IMR-90 (cell line): Measurements from ENCODE around the gene CD300C.

Experiments
- BHLHE40 ChIP-seq: fragments of 150-350 bp; IDR thresholded peaks from 2 replicates; pipeline ENCODE4 v1.6.1; 2016; ENCODE audit warnings: mild to moderate bottlenecking, low read depth, low read length
- CEBPB ChIP-seq: IDR thresholded peaks from 2 replicates; pipeline ENCODE4 v1.6.1; 2012; ENCODE audit warnings: low read depth, low read length, improper control_type of control experiment
- CHD1 ChIP-seq: IDR thresholded peaks from 2 replicates; pipeline ENCODE4 v1.6.1; 2012; ENCODE audit warnings: low read depth, low read length, improper control_type of control experiment
- CTCF ChIP-seq: conservative IDR thresholded peaks from 2 replicates; pipeline ENCODE4 v1.5.1; 2012; ENCODE audit warnings: mild to moderate bottlenecking, low read depth, low read length, improper control_type of control experiment
- FOS ChIP-seq: fragments of 150-350 bp; IDR thresholded peaks from 2 replicates; pipeline ENCODE4 v1.6.1; 2016; ENCODE audit warnings: low read depth, low read length
- MAFK ChIP-seq: IDR thresholded peaks from 2 replicates; pipeline ENCODE4 v1.6.1; 2012; ENCODE audit warnings: low read depth, low read length, improper control_type of control experiment
- MAZ ChIP-seq: IDR thresholded peaks from 2 replicates; pipeline ENCODE4 v1.6.1; 2012; ENCODE audit warnings: low read depth, mild to moderate bottlenecking, low read length, improper control_type of control experiment, moderate library complexity, borderline replicate concordance
- MXI1 ChIP-seq: IDR thresholded peaks from 2 replicates; pipeline ENCODE4 v1.6.1; 2012; ENCODE audit warnings: low read depth, mild to moderate bottlenecking, low read length, moderate library complexity, borderline replicate concordance
- POLR2A ChIP-seq: IDR thresholded peaks from 2 replicates; pipeline ENCODE4 v1.6.1; 2012; ENCODE audit warnings: mild to moderate bottlenecking, low read depth, low read length
- RAD21 ChIP-seq: IDR thresholded peaks from 2 replicates; pipeline ENCODE4 v1.6.1; 2012; ENCODE audit warnings: low read length, improper control_type of control experiment
- RCOR1 ChIP-seq: IDR thresholded peaks from 2 replicates; pipeline ENCODE4 v1.6.1; 2012; ENCODE audit warnings: mild to moderate bottlenecking, low read length, improper control_type of control experiment; ENCODE audit not compliant: insufficient replicate concordance
- RFX5 ChIP-seq: IDR thresholded peaks from 2 replicates; pipeline ENCODE4 v1.8.0; 2012; ENCODE audit warnings: low read depth, mild to moderate bottlenecking, low read length, moderate library complexity
- SMC3 ChIP-seq: fragments of 150-350 bp; IDR thresholded peaks from 2 replicates; pipeline ENCODE4 v1.6.1; 2016; ENCODE audit warnings: low read depth, mild to moderate bottlenecking, antibody characterized with exemption, low read length, moderate library complexity
- USF2 ChIP-seq: fragments of 150-350 bp; IDR thresholded peaks from 2 replicates; pipeline ENCODE4 v1.6.1; 2017; ENCODE audit warnings: mild to moderate bottlenecking, antibody characterized with exemption, low read length, low read depth

- TF ChIP-seq CTCF = no peak
- TF ChIP-seq MAFK = no peak
- TF ChIP-seq POLR2A = no peak
- TF ChIP-seq BHLHE40 = no peak
- no peak for TF ChIP-seq CHD1
- TF ChIP-seq SMC3 = no peak
- TF ChIP-seq RAD21 = no peak
- no peak for TF ChIP-seq CEBPB
- no peak for TF ChIP-seq USF2
- TF ChIP-seq FOS = no peak
- no peak for TF ChIP-seq RFX5
- TF ChIP-seq MAZ = no peak
- no peak for TF ChIP-seq MXI1
- no peak for TF ChIP-seq RCOR1
Measured at GRCh38 chr17:74563358-74563757, 17.4 kb upstream of the CD300C start.
